ENCODE measurements around the gene ERC1.
"Not testable (repeated sequence)": the region's sequence is repeated elsewhere in the genome, so short reads cannot be mapped to it uniquely, and the experiment has no call there.

The ERC1 gene

DNA sequence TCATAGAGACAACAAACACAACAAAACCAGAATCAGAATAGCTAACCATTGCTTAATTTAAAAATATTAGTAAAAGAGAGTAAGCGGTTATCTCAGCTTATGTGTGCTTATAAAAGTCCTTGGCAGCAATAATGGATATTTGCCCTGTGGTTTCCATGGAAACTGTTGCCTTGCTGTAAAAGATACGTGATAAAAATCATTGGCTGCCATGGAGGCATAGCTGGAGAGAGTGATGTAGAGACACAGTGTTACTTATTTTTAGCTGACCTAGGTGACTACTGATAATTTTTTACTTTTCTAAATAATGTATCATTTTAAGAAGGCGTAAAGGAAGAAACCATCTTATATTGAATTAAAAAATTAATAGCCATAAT is 92.9 kb downstream of the ERC1 start:
- Mint-ChIP-seq H3K27me3 (no peaks in the 10 kb centered on the region), H3K36me3 (ENCODE audit: low read depth) (peaks cover 8% of the 10 kb centered on the region), H3K4me3 (no peak overlapping the region), H3K27ac (no peak overlapping the region), H3K4me1 (ENCODE audit: low read depth) (peaks cover 15% of the 10 kb centered on the region), H3K9me3 (peaks cover 8% of the 10 kb centered on the region)
- intact Hi-C loops (cut with micrococcal nuclease), result no loop called here

DNA sequence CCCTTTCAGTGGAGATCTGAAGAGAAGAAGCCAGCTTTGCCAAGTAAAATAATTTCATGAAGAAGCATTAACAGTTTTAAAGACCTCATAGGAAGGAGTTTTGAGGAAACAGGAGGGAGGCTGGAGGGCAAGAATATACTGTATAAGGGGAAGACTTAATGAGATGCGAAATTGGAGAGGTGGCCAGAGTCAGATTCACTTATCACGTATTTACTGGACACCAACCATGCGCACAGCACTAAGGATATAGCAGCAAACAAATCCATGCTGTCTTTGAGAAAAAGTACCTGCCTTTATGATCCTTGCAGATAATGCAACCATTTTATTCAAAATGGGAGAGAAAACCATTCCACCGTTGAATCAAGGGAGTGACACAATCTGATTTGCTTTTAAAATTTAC is 100.3 kb downstream of the ERC1 start:
- no peaks in the 10 kb centered on the region for H3K27me3 Mint-ChIP-seq
- intact Hi-C loops (cut with micrococcal nuclease), result loop anchor here (5.0 to 10.0 kb wide), 3 partner anchors 99 to 267 kb away; partner anchors contain the start of genes ERC1 and RAD52
- H3K9me3 Mint-ChIP-seq, result no peaks in the 10 kb centered on the region
- no peak overlapping the region for H3K27ac Mint-ChIP-seq
- H3K4me3 Mint-ChIP-seq, result no peak overlapping the region
- no peaks in the 10 kb centered on the region for H3K4me1 Mint-ChIP-seq (ENCODE audit: low read depth)
- no peaks in the 10 kb centered on the region for H3K36me3 Mint-ChIP-seq (ENCODE audit: low read depth)

DNA sequence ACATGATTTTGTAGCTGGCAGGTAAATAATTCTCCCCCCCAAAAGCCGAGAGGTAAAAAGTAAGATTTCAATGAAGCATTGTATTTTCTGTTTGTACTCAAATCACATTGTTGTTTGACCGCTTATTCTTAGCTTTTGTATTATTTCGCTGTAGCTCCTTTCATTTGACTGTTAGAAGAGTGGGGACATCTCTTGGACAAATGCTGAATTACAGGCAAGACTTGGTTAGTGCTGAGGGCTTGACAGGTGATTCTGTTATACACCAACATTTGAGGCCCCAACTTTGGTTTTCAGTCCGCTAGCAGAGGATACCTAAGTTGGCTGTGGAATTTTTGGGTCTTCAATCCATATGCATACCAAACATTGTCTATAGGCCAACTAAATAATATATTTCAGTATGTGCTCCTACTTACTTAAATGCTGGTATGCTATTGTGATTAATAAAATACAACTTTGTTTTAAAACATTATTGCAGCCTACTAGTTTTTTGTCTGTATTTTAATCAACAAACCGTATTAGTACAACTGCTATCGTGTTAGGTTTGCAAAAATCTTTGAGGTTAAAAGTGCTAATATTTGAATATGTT is 102.2 kb downstream of the ERC1 start:
- Mint-ChIP-seq H3K4me1 (ENCODE audit: low read depth) (no peaks in the 10 kb centered on the region), H3K4me3 (no peak overlapping the region), H3K27ac (no peak overlapping the region), H3K27me3 (no peaks in the 10 kb centered on the region), H3K9me3 (no peaks in the 10 kb centered on the region), H3K36me3 (ENCODE audit: low read depth) (no peaks in the 10 kb centered on the region)
- intact Hi-C loops (cut with micrococcal nuclease), result loop anchor here (5.0 to 10.0 kb wide), 3 partner anchors 101 to 268 kb away; partner anchors contain the start of genes ERC1 and RAD52

DNA sequence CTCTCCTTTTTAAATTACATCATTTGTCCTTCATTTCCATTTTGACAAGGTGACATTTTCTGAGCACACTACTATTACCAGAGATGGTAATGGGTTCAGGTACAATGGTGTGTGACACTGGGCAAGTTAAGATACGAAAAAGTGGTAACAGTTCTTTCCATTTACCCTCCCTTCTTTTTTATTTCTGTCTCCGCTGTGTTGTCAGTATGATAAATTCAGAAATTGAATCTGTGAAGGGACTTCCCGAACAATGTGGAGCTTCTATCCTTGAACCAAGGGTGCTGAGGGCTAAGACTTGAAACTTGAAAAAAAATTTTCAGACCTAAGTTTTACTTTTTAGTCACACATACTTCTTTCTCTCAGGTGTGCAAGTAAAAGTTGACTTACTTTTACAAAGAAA is 103.7 kb downstream of the ERC1 start:
- Mint-ChIP-seq H3K9me3 (no peaks in the 10 kb centered on the region), H3K36me3 (ENCODE audit: low read depth) (no peaks in the 10 kb centered on the region), H3K27me3 (no peaks in the 10 kb centered on the region), H3K4me1 (ENCODE audit: low read depth) (no peaks in the 10 kb centered on the region), H3K4me3 (no peak overlapping the region), H3K27ac (no peak overlapping the region)
- intact Hi-C loops (cut with micrococcal nuclease), result loop anchor here (5.0 to 10.0 kb wide), 3 partner anchors 102 to 270 kb away; partner anchors contain the start of genes ERC1 and RAD52

GRCh38 chr12:1099158-1099557 is 108.1 kb downstream of the ERC1 start:
- H3K4me1 Mint-ChIP-seq (ENCODE audit: low read depth), result peaks cover 26% of the 10 kb centered on the region
- no peaks in the 10 kb centered on the region for H3K9me3 Mint-ChIP-seq
- H3K36me3 Mint-ChIP-seq (ENCODE audit: low read depth), result peaks cover 10% of the 10 kb centered on the region
- H3K27me3 Mint-ChIP-seq, result no peaks in the 10 kb centered on the region
- H3K27ac Mint-ChIP-seq, result no peak overlapping the region
- no peak overlapping the region for H3K4me3 Mint-ChIP-seq
- intact Hi-C loops (cut with micrococcal nuclease), result loop anchor here (10.0 kb wide), 2 partner anchors 154 to 274 kb away; partner anchors contain the start of gene RAD52

GRCh38 chr12:1099618-1100017 is 108.6 kb downstream of the ERC1 start:
- H3K4me1 Mint-ChIP-seq (ENCODE audit: low read depth), result peaks cover 26% of the 10 kb centered on the region
- H3K27ac Mint-ChIP-seq; H3K9me3 Mint-ChIP-seq; H3K4me3 Mint-ChIP-seq; H3K36me3 Mint-ChIP-seq (ENCODE audit: low read depth); H3K27me3 Mint-ChIP-seq: not testable (repeated sequence)
- intact Hi-C loops (cut with micrococcal nuclease), result loop anchor here (10.0 kb wide), 2 partner anchors 155 to 275 kb away; partner anchors contain the start of gene RAD52

DNA sequence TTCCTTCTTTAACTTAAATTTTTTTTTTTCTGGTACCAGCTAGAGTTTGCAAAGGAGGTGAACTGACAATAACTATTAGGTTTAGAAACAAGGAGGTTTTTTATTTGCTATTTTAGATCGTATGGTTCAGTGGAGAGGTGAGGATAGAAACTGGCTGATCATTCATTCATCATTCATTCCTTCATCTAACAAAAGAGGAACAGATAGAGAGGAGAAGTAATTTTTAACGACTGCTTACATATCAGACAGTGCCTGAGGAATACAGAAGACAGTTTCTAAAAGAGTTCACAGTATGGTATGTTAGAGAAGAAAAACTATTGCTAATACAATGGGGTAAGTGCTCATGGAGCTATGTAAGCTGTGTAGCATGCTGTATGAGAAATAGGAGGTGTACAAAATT is 111.1 kb downstream of the ERC1 start:
- H3K9me3 Mint-ChIP-seq, result no peaks in the 10 kb centered on the region
- H3K27ac Mint-ChIP-seq, result no peak overlapping the region
- intact Hi-C loops (cut with micrococcal nuclease), result no loop called here
- H3K36me3 Mint-ChIP-seq (ENCODE audit: low read depth), result peaks cover 10% of the 10 kb centered on the region
- H3K27me3 Mint-ChIP-seq, result no peaks in the 10 kb centered on the region
- no peak overlapping the region for H3K4me3 Mint-ChIP-seq
- H3K4me1 Mint-ChIP-seq (ENCODE audit: low read depth), result peaks cover 33% of the 10 kb centered on the region

- Mint-ChIP-seq H3K4me3 (no peak overlapping the region), H3K27me3 (no peaks in the 10 kb centered on the region), H3K36me3 (ENCODE audit: low read depth) (peaks cover 10% of the 10 kb centered on the region), H3K4me1 (ENCODE audit: low read depth) (peaks cover 35% of the 10 kb centered on the region), H3K27ac (no peak overlapping the region), H3K9me3 (no peaks in the 10 kb centered on the region)
- intact Hi-C loops (cut with micrococcal nuclease), result no loop called here
Observed at GRCh38 chr12:1102791-1103450, 111.9 kb downstream of the ERC1 start.

- Mint-ChIP-seq H3K9me3 (no peaks in the 10 kb centered on the region), H3K4me1 (ENCODE audit: low read depth) (peaks cover 35% of the 10 kb centered on the region), H3K27me3 (no peaks in the 10 kb centered on the region), H3K27ac (no peak overlapping the region), H3K36me3 (ENCODE audit: low read depth) (peaks cover 10% of the 10 kb centered on the region), H3K4me3 (no peak overlapping the region)
- intact Hi-C loops (cut with micrococcal nuclease), result no loop called here
Observed at GRCh38 chr12:1103632-1104031, 112.6 kb downstream of the ERC1 start.

GRCh38 chr12:1104088-1104800 is 113.2 kb downstream of the ERC1 start:
- H3K27me3 Mint-ChIP-seq, result no peaks in the 10 kb centered on the region
- no peaks in the 10 kb centered on the region for H3K9me3 Mint-ChIP-seq
- H3K27ac Mint-ChIP-seq, result no peak overlapping the region
- H3K4me1 Mint-ChIP-seq (ENCODE audit: low read depth), result peaks cover 35% of the 10 kb centered on the region
- no peak overlapping the region for H3K4me3 Mint-ChIP-seq
- H3K36me3 Mint-ChIP-seq (ENCODE audit: low read depth), result peaks cover 10% of the 10 kb centered on the region
- intact Hi-C loops (cut with micrococcal nuclease), result no loop called here

DNA sequence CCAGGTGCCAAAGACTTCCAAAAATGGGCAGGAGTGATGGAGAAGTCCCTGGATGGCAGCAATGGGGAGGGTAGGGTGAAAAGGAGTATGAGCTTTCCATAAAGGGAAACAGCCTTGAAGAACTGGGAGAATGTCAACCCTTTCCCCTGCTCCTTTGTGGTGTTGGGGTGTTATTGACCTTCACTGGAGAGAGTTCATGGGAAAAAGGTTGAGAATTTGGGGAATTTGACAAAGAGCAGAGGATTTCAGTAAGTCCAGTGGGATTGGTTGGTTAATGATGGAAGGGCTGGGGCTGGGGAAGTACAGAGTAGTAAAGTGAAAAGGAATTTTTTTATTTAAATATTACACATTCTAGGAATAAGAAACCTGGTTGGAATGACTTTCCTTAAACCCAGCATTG is 116.6 kb downstream of the ERC1 start:
- Mint-ChIP-seq H3K4me1 (ENCODE audit: low read depth) (peaks cover 23% of the 10 kb centered on the region), H3K27me3 (no peaks in the 10 kb centered on the region), H3K9me3 (no peaks in the 10 kb centered on the region), H3K4me3 (no peak overlapping the region), H3K36me3 (ENCODE audit: low read depth) (peaks cover 28% of the 10 kb centered on the region), H3K27ac (no peak overlapping the region)
- intact Hi-C loops (cut with micrococcal nuclease), result no loop called here

GRCh38 chr12:1108276-1108675 is 117.3 kb downstream of the ERC1 start:
- peaks cover 25% of the 10 kb centered on the region for H3K36me3 Mint-ChIP-seq (ENCODE audit: low read depth)
- no peaks in the 10 kb centered on the region for H3K9me3 Mint-ChIP-seq
- intact Hi-C loops (cut with micrococcal nuclease), result no loop called here
- H3K4me1 Mint-ChIP-seq (ENCODE audit: low read depth), result peaks cover 17% of the 10 kb centered on the region
- no peak overlapping the region for H3K27ac Mint-ChIP-seq
- H3K4me3 Mint-ChIP-seq, result no peak overlapping the region
- no peaks in the 10 kb centered on the region for H3K27me3 Mint-ChIP-seq

DNA sequence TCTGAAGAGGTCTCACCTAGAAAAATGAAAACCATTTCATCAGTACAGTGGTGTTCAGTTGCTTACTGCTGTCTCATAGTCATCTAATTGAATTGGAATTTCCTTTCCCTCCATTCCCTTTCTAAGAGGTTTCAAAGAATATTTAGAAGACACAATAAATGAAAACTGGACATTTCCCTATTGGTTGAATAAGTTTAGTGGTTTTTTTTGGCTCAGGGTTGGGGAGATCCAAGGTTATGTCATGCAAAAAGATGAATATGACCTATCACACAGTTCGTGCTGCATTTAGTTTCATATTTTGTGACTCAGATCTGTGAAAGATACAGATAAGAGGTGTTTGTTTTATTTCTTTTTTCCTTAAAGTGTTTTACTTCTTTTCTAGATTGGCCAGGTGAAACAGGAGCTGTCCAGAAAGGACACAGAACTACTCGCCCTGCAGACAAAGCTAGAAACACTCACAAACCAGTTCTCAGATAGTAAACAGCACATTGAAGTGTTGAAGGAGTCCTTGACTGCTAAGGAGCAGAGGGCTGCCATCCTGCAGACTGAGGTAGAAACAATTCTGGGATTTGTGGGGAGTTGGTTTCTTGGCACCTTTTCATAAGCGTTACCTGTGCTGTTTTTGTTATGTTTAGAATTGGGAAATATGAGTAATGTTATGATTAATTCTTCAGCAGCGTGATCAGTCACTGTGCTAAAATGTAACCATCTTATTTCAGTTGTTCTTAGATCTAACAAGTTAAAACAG is 124.6 kb downstream of the ERC1 start:
- Mint-ChIP-seq H3K36me3 (ENCODE audit: low read depth) (peaks cover 43% of the 10 kb centered on the region), H3K4me1 (ENCODE audit: low read depth) (no peaks in the 10 kb centered on the region), H3K27me3 (no peaks in the 10 kb centered on the region), H3K9me3 (no peaks in the 10 kb centered on the region), H3K27ac (no peak overlapping the region), H3K4me3 (no peak overlapping the region)
- intact Hi-C loops (cut with micrococcal nuclease), result no loop called here

DNA sequence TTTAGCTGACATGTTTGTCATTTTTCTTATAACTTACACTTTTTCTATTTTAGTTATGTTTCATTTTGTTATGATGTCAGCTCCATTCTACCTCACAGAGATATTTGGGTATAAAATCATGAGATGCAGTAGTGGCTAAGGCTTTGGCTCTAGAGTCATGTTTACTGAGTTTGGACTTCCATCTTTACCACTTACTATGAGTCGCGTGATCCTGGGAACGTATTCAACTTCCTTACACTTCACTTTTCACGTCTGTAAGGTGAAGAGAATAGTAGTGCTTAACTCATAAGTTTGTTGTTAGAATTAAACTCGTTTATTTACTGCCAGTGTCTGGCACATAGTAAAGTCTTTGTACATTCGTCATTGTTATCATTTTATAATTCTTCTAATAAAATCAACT is 126.3 kb downstream of the ERC1 start:
- no peaks in the 10 kb centered on the region for H3K27me3 Mint-ChIP-seq
- no peak overlapping the region for H3K4me3 Mint-ChIP-seq
- no peaks in the 10 kb centered on the region for H3K9me3 Mint-ChIP-seq
- H3K4me1 Mint-ChIP-seq (ENCODE audit: low read depth), result no peaks in the 10 kb centered on the region
- H3K36me3 Mint-ChIP-seq (ENCODE audit: low read depth), result peaks cover 31% of the 10 kb centered on the region
- intact Hi-C loops (cut with micrococcal nuclease), result no loop called here
- no peak overlapping the region for H3K27ac Mint-ChIP-seq
